Ishikawa (cell line): ENCODE results near the gene LCN6.

Source experiments
- CEBPB ChIP-seq: IDR thresholded peaks from 2 replicates; pipeline ENCODE4 v1.6.1; 2012
- CREB1 ChIP-seq: IDR thresholded peaks from 2 replicates; pipeline ENCODE4 v1.6.1; 2012; ENCODE audit warnings: low read depth
- EGR1 ChIP-seq: IDR thresholded peaks from 2 replicates; pipeline ENCODE4 v1.6.1; 2012
- EP300 ChIP-seq: IDR thresholded peaks from 2 replicates; pipeline ENCODE4 v1.6.1; 2012; ENCODE audit warnings: borderline replicate concordance
- FOXM1 ChIP-seq: IDR thresholded peaks from 2 replicates; pipeline ENCODE4 v1.6.1; 2012; ENCODE audit warnings: low read depth, borderline replicate concordance
- NFIC ChIP-seq: IDR thresholded peaks from 2 replicates; pipeline ENCODE4 v1.6.1; 2012
- RAD21 ChIP-seq: IDR thresholded peaks from 2 replicates; pipeline ENCODE4 v1.6.1; 2012; ENCODE audit warnings: low read depth
- TAF1 ChIP-seq: IDR thresholded peaks from 2 replicates; pipeline ENCODE4 v1.6.1; 2012; ENCODE audit warnings: low read depth, mild to moderate bottlenecking
- TCF12 ChIP-seq: IDR thresholded peaks from 2 replicates; pipeline ENCODE4 v1.6.1; 2012; ENCODE audit warnings: low read depth
- TEAD4 ChIP-seq: IDR thresholded peaks from 2 replicates; pipeline ENCODE4 v1.6.1; 2012
- YY1 ChIP-seq: IDR thresholded peaks from 2 replicates; pipeline ENCODE4 v1.6.1; 2012; ENCODE audit warnings: low read depth
- ZBTB7A ChIP-seq: IDR thresholded peaks from 2 replicates; pipeline ENCODE4 v1.6.1; 2012; ENCODE audit warnings: low read depth
- TF ChIP-seq, protein P1 (sequence below): IDR thresholded peaks from 2 replicates; pipeline ENCODE4 v1.6.1; 2012; ENCODE audit warnings: low read depth, mild to moderate bottlenecking
- TF ChIP-seq, protein P2 (sequence below): IDR thresholded peaks from 2 replicates; pipeline ENCODE4 v1.6.1; 2012
- TF ChIP-seq, protein P3 (sequence below): IDR thresholded peaks from 2 replicates; pipeline ENCODE4 v1.6.1; 2012

Gene LCN6

DNA sequence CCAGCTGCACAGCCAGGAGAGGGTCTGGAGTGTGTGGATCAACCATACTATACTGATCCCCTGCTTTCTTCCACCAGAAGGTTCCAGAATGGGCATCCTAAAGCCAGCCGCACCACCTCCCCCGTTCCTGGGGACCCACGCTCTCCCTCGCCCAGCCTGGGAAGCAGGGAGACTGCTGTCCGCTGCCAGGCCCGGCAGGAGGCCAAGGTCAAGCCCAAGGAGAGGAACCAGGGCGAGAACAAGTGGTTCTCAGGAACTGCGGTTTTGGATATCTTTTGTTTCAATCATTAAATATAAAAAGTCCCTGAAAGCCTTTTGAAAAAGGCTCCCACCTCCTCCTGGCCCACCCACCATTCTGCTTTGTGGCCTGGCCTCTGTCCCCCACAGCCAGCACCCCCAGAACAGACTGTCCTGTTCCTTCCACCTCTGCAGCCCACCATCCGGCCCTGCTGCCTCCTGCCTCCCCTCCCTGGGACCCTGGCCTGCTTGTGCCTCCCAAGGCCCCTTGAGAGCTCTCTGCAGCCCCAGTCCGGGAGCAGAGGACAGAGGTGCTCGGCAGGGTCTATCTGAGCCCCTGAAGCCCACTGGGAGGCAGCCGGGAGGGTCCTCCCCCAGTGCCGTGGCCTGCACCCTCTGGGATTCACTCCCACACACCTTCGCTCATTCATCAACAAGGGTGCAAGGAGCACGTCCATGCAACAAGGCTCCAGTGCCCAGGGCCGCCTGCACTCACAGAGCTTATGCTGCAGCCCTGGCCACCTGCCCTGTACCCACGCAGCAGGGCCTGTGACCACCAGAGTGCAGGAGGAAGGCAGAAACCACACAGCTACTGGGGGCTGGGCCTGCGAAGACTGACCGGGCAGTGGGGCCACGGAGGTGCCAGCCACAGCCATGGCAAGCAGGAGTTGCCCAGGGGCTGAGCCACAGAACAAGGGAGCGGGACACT is 614 bp upstream of the LCN6 start:
- TF ChIP-seq, protein P1, sequence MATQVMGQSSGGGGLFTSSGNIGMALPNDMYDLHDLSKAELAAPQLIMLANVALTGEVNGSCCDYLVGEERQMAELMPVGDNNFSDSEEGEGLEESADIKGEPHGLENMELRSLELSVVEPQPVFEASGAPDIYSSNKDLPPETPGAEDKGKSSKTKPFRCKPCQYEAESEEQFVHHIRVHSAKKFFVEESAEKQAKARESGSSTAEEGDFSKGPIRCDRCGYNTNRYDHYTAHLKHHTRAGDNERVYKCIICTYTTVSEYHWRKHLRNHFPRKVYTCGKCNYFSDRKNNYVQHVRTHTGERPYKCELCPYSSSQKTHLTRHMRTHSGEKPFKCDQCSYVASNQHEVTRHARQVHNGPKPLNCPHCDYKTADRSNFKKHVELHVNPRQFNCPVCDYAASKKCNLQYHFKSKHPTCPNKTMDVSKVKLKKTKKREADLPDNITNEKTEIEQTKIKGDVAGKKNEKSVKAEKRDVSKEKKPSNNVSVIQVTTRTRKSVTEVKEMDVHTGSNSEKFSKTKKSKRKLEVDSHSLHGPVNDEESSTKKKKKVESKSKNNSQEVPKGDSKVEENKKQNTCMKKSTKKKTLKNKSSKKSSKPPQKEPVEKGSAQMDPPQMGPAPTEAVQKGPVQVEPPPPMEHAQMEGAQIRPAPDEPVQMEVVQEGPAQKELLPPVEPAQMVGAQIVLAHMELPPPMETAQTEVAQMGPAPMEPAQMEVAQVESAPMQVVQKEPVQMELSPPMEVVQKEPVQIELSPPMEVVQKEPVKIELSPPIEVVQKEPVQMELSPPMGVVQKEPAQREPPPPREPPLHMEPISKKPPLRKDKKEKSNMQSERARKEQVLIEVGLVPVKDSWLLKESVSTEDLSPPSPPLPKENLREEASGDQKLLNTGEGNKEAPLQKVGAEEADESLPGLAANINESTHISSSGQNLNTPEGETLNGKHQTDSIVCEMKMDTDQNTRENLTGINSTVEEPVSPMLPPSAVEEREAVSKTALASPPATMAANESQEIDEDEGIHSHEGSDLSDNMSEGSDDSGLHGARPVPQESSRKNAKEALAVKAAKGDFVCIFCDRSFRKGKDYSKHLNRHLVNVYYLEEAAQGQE = no peak
- TF ChIP-seq, protein P2, sequence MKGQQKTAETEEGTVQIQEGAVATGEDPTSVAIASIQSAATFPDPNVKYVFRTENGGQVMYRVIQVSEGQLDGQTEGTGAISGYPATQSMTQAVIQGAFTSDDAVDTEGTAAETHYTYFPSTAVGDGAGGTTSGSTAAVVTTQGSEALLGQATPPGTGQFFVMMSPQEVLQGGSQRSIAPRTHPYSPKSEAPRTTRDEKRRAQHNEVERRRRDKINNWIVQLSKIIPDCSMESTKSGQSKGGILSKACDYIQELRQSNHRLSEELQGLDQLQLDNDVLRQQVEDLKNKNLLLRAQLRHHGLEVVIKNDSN = no peak
- TF ChIP-seq FOXM1 (no peak), TEAD4 (no peak), YY1 (no peak), RAD21 (no peak)

DNA sequence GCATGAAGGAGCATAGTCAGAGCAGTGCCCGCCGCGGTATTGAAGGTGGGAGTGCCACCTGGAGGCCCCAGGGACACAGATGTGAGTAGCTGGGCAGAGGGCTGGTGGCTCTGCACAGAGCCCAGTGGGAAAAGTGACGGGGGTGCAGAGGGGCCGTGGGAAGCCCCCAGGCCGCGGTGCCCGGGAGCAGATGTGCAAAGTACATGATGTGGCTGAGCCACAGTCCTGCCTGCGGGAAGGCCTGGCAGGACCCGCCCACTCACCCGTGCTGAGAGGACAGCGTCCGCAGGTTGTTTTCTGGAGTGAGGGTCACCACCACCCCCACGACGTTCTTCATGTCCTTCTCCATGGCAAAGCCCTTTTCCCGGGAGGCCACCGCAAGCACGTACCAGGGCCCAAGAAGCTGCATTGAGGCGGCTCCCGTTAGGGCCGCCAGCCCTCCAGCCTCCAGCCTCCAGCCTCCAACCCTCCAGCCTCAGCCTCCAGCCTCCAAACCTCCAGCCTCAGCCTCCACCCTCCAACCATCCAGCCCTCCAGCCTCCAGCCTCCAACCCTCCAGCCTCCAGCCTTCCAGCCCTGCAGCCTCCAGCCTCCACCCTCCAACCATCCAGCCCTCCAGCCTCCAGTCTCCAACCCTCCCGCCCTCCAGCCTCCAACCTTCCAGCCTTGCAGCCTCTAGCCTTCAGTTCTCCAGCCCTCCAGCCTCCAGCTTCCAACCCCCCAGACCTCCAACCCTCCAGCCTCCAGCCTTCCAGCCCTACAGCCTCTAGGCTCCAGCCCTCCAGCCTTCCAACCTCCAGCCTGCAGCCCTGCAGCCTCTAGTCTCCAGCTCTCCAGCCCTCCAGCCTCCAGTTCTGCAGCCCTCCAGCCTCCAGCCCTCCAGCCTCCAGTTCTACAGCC is 914 bp downstream of the LCN6 start:
- no peak for TF ChIP-seq EP300
- TF ChIP-seq, protein P3, sequence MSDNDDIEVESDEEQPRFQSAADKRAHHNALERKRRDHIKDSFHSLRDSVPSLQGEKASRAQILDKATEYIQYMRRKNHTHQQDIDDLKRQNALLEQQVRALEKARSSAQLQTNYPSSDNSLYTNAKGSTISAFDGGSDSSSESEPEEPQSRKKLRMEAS = no peak
- TF ChIP-seq, protein P2 = no peak
- TF ChIP-seq NFIC = no peak
- TF ChIP-seq RAD21 = no peak
- TF ChIP-seq CEBPB = no peak
- TF ChIP-seq ZBTB7A = no peak
- TF ChIP-seq FOXM1 = no peak
- TF ChIP-seq TEAD4 = no peak
- TF ChIP-seq, protein P1 = no peak
- no peak for TF ChIP-seq TCF12

DNA sequence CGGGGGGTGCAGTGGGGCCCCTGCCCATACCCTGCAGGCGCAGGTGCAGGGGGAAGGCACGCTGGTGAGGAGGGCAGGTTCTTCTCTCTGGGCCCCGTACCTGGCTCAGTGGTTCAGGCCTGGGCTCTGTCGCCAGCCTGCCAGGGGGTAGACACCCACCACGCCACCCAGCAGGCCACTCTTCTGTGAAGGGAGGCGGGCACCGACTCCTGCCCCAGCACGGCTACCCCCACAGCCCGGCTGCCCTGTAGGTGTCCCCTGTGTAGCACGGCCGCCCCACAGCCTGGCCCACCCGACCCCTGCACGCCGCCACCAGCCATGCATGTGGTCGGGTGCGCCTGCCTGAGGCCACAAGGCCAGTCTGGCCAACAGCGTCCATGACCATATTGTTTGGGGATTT is 1.7 kb downstream of the LCN6 start:
- TF ChIP-seq EGR1 (no peak), TCF12 (no peak), TEAD4 (no peak), CEBPB (no peak), RAD21 (no peak)

DNA sequence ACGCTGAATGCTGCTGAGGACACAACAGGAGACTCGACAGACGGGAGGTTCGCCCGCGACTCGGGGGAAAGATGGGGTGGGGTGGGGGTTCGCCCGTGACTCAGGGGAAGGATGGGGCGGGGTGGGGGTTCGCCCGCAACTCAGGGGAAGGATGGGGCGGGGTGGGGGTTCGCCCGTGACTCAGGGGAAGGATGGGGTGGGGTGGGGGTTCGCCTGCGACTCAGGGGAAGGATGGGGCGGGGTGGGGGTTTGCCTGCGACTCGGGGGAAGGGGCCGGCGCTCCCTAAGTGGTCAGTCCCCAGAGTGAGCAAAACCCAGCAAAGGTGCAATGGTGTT is 2.2 kb downstream of the LCN6 start:
- TF ChIP-seq, protein P2 = no peak
- TF ChIP-seq TEAD4 (no peak), RAD21 (no peak), CREB1 (no peak), TAF1 (no peak), EGR1 (no peak), ZBTB7A (no peak)
- TF ChIP-seq, protein P3 = no peak

DNA sequence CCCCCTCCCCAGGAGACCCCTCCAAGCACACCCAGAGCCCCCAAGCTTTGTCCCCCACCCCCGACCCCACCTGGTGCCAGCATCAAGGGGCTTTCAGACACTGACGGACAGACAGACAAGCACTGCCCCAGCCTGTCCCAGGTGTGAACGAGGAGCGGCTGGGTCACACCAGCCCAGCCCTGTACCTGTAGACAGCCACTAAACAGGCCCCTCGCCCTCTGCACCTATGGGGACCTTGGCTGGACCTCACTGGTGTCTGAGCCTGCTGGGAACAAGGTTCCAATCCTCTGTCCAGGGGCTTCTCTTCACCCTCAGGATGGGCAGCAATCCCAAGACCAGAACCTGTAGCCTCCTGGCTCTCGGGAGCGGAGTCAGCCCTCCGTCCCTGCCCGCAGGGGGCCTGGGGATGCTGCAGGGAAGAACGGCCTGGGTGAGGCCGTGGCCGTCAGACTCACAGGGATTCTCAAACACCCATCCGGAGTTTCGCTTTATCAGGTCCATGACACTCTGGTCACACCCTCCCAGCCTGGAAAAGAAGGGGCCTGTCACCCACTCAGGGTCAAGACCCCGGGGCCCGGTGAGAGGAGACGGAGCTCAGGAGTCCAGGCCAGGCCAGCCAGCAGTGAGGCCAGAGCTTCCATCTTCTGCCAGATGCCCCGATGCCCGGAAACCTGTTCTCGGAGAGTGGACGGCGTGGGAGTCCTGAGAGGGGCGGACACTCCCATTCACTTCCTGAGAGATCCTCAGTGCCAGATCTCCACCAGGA is 2.8 kb downstream of the LCN6 start:
- TF ChIP-seq ZBTB7A = no peak
- TF ChIP-seq EP300 = no peak
- no peak for TF ChIP-seq TAF1
- TF ChIP-seq TEAD4 = no peak
- TF ChIP-seq CEBPB = no peak
- no peak for TF ChIP-seq NFIC
- no peak for TF ChIP-seq EGR1
- TF ChIP-seq, protein P2 = no peak
- TF ChIP-seq FOXM1 = no peak
